Posterior vena cava (tissue), 2 donors: ENCODE results near the gene SEMA3E. TPM values are rescaled to one million over a fixed set of nuclear protein-coding genes. Genes with fewer than 3 reads are reported as not detected.
"Not testable (repeated sequence)": the region's sequence is repeated elsewhere in the genome, so short reads cannot be mapped to it uniquely, and the experiment has no call there.

Source experiments
- DNase-seq: peaks from one replicate; pipeline ENCODE4 v3.0.0-alpha.2; 2020; ENCODE audit warnings: low spot score
- intact Hi-C, 2 donors: fragments of 100-400 bp; cut with DNase I; formaldehyde crosslinking; loops; one replicate each; pipeline versions ENCODE4 v1.14.1 to v1.14.2; 2022 to 2023
- long read RNA-seq, 2 donors: library from polyadenylated mRNA; unstranded; transcript quantifications; one replicate each; pipeline ENCODE4 v2.0.0, GENCODE V29; 2020 to 2021
- total RNA-seq, 2 donors: library from RNA; stranded (reverse); fragmentation: NEBNext Ultra II Directional; extraction: Animal tissue kit (Norgen Biotek cat#: 25700); gene quantifications; one replicate each; pipeline ENCODE4 v1.2.1, GENCODE V29; 2021
- donor health status: DM: yes; HTN: yes; CAD: no.
- donor health status: DM: yes; HTN: yes; CAD: no.

Gene SEMA3E
- total RNA-seq: 1 to 10 TPM; 1.9 to 2.2 TPM
- long read RNA-seq, donor 1, partial matches to known transcripts: 0 of 1 reads
- long read RNA-seq, donor 1, other reads (novel, unspliced or antisense): 1 of 1 reads
- long read RNA-seq, donor 2: 0 reads

GRCh38 chr7:83648464-83649241, at the start of gene SEMA3E:
SEMA3E (minus strand) TSS chr7:83649139.
- intact Hi-C loops: no loop called here
- DNase-seq: peak; percentile 41

- no peak for DNase-seq
These were observed 49.0 kb upstream of the SEMA3E start for GRCh38 chr7:83697804-83698530.

GRCh38 chr7:83696101-83696500, 47.2 kb upstream of the SEMA3E start:
- intact Hi-C loops: no loop called here
- DNase-seq: no peak

More at GRCh38 chr7:83697804-83698530, 49.0 kb upstream of the SEMA3E start:
- intact Hi-C loops: no loop called here

- intact Hi-C loops: no loop called here
- no peak for DNase-seq
These were observed 46.4 kb upstream of the SEMA3E start for GRCh38 chr7:83695128-83695960.

- intact Hi-C loops: no loop called here
- DNase-seq: no peak
These were observed 44.3 kb upstream of the SEMA3E start for GRCh38 chr7:83693256-83693655.

GRCh38 chr7:83691095-83691494, 42.2 kb upstream of the SEMA3E start:
- DNase-seq: no peak
- intact Hi-C loops: no loop called here

- intact Hi-C loops: no loop called here
- no peak for DNase-seq
These were observed 40.9 kb upstream of the SEMA3E start for GRCh38 chr7:83689855-83690254.

- intact Hi-C loops: no loop called here
- no peak for DNase-seq
These were observed 37.5 kb upstream of the SEMA3E start for GRCh38 chr7:83686416-83686815.

- intact Hi-C loops: no loop called here
- DNase-seq: no peak
These were observed 36.0 kb upstream of the SEMA3E start for GRCh38 chr7:83684928-83685327.

- intact Hi-C loops: no loop called here
- DNase-seq: no peak
These were observed 32.4 kb upstream of the SEMA3E start for GRCh38 chr7:83681200-83681778.

GRCh38 chr7:83677180-83677866, 28.4 kb upstream of the SEMA3E start:
- intact Hi-C loops: no loop called here

GRCh38 chr7:83673291-83673690, 24.4 kb upstream of the SEMA3E start:
- DNase-seq, intact Hi-C loops: not testable (repeated sequence)

More at GRCh38 chr7:83677180-83677866, 28.4 kb upstream of the SEMA3E start:
- no peak for DNase-seq

- no peak for DNase-seq
- intact Hi-C loops: no loop called here
These were observed 23.2 kb upstream of the SEMA3E start for GRCh38 chr7:83672157-83672556.

GRCh38 chr7:83663131-83663530, 14.2 kb upstream of the SEMA3E start:
- DNase-seq: no peak
- intact Hi-C loops: loop anchor here in 1 of 2 donors (2.0 kb wide), 1 partner anchor 56 kb away; no protein-coding TSS in a partner anchor

GRCh38 chr7:83658126-83658525, 9.2 kb upstream of the SEMA3E start:
- no peak for DNase-seq
- intact Hi-C loops: loop anchor here in 1 of 2 donors (10.0 kb wide), 1 partner anchor 243 kb away; no protein-coding TSS in a partner anchor

GRCh38 chr7:83655951-83656556, 7.1 kb upstream of the SEMA3E start:
- intact Hi-C loops: loop anchor here in 1 of 2 donors (10.0 kb wide), 1 partner anchor 241 kb away; no protein-coding TSS in a partner anchor

GRCh38 chr7:83652481-83652880, 3.5 kb upstream of the SEMA3E start:
- DNase-seq: no peak
- intact Hi-C loops: loop anchor here in 1 of 2 donors (10.0 kb wide), 1 partner anchor 238 kb away; no protein-coding TSS in a partner anchor

More at GRCh38 chr7:83655951-83656556, 7.1 kb upstream of the SEMA3E start:
- no peak for DNase-seq

GRCh38 chr7:83649701-83650100, 762 bp upstream of the SEMA3E start:
- DNase-seq: no peak
- intact Hi-C loops: loop anchor here in 1 of 2 donors (10.0 kb wide), 1 partner anchor 235 kb away; no protein-coding TSS in a partner anchor
